Measurements from ENCODE around the gene SCAPER.

SCAPER gene, protein sequence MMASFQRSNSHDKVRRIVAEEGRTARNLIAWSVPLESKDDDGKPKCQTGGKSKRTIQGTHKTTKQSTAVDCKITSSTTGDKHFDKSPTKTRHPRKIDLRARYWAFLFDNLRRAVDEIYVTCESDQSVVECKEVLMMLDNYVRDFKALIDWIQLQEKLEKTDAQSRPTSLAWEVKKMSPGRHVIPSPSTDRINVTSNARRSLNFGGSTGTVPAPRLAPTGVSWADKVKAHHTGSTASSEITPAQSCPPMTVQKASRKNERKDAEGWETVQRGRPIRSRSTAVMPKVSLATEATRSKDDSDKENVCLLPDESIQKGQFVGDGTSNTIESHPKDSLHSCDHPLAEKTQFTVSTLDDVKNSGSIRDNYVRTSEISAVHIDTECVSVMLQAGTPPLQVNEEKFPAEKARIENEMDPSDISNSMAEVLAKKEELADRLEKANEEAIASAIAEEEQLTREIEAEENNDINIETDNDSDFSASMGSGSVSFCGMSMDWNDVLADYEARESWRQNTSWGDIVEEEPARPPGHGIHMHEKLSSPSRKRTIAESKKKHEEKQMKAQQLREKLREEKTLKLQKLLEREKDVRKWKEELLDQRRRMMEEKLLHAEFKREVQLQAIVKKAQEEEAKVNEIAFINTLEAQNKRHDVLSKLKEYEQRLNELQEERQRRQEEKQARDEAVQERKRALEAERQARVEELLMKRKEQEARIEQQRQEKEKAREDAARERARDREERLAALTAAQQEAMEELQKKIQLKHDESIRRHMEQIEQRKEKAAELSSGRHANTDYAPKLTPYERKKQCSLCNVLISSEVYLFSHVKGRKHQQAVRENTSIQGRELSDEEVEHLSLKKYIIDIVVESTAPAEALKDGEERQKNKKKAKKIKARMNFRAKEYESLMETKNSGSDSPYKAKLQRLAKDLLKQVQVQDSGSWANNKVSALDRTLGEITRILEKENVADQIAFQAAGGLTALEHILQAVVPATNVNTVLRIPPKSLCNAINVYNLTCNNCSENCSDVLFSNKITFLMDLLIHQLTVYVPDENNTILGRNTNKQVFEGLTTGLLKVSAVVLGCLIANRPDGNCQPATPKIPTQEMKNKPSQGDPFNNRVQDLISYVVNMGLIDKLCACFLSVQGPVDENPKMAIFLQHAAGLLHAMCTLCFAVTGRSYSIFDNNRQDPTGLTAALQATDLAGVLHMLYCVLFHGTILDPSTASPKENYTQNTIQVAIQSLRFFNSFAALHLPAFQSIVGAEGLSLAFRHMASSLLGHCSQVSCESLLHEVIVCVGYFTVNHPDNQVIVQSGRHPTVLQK (N-terminal part only)

DNA sequence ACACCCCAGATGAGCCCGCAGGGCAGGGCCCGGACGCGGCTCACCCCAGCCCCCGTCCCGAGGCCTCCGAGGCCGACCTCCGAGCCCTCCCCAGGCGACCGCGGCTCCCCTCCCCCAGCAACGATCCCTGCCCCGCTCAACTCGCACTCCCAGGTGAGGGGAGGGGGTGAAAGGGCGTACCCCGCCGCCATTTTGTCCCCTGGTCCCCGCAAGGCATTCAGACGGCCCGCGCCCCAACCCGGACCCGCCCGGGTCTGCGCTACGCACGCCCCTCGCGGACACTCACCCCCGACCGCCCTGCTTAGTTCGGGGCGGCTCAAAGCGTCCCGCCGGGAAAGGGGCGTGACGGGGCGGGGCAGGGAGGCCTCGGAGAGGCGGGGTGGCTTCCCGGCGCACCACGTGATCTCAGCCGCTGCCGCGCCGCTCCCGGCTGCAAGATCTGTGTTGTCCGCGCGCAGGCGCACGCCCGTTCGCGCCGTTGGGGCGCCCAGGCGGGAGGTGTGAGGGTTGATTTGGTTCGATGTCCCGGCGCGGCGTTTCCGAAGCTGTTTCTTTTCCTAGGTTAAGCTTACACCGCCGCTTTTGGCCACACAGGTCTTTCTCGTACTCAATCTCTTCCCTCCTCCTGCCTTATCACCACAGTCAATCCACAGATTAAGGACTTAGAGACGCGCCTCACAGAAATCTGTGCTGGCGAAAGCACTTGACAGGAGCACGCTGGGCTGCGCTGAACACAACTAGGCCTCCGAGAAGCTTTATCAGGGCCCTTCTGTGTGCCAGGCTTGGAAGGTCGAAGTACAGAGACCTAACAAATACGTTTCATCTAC, at the start of gene SCAPER:
TSS of gene SCAPER (minus strand) at position 328 of the 827 bp plus-strand sequence. CDS start 21,523 bp downstream, outside the sequence.
- peak; percentile 89 for DNase-seq (ENCODE audit: low spot score)

DNA sequence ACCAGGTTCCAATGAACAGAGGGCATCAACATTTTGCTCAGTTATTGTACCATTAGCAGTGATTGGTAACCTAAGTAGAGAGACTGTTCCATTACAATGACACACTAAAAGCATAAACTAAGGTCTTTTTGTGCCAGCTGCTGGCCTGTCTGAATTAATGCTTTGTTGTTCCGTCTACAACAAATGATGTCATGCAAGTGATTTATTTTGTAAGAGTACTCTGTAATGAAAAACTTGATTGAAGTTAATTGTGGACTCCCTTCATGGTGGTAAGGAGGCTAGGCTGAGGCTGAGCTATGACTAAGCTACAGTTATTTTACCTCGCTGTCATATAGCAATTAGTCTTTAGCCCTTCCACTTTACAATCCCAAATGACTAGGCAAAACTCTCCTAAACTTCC, 49.6 kb upstream of the SCAPER start:
- peak; percentile 4 for DNase-seq (ENCODE audit: low spot score)

GRCh38 chr15:76953913-76954312, 48.8 kb upstream of the SCAPER start:
- DNase-seq (ENCODE audit: low spot score), result no peak

- peak; percentile 4 for DNase-seq (ENCODE audit: low spot score)
Measured at GRCh38 chr15:76951220-76951619, 46.1 kb upstream of the SCAPER start.

DNA sequence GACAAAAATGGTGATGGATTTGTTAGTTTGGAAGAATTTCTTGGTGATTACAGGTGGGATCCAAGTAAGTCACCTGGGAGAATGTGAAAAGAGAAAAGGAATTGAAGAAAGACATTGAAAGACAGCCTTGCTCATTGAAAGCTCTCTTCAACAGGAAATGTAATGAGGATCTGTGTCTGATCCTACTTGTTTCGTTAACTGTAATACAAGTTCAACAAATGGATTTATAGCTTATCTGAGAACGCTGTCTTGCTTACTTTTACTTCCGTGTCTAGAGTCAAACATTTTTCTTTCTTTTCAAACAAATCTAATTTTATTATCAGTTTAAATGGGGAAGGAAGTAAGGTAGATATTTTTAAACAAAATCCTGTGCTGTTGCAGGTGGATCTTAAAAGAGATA, 42.3 kb upstream of the SCAPER start:
- no peak for DNase-seq (ENCODE audit: low spot score)

GRCh38 chr15:76945494-76946093, 40.5 kb upstream of the SCAPER start:
- no peak for DNase-seq (ENCODE audit: low spot score)

DNA sequence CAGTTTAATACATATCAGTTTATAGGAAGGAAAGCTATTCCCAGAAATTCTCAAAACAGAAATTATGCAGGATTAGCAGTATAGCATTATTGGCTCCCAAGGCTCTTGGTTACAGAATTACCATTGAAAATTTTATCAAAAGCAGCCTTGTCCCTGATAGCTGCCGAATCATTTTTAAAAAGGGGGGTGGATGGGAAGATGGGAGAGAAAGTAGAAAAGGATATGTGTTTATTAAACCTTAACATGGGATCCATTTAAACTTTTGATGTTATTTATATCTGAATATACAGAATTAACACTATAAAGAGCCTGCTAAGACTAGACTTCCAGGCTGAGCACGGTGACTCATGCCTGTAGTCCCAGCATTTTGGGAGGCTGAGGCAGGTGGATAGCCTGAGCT, 37.2 kb upstream of the SCAPER start:
- no peak for DNase-seq (ENCODE audit: low spot score)

- DNase-seq (ENCODE audit: low spot score), result no peak
Measured at GRCh38 chr15:76941636-76942035, 36.5 kb upstream of the SCAPER start.

DNA sequence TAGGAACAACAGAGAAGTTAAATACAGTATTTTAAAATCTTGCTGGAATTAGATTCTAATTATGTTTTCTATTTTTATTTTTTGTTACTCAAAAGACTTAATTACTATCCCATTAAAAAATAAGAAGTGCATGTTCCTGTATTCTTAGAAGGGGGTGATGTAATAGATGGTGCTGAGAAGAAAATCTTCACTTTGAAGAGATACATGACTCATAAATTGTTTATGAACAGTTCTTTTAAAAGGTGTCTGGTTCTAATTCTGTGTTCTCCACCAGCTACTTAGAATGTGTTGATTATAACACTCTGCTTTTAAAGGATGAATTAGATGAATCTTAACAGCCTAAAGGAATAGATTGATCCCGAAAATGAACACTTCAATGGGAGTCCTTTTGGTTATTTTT, 34.6 kb upstream of the SCAPER start:
- DNase-seq (ENCODE audit: low spot score), result no peak

DNA sequence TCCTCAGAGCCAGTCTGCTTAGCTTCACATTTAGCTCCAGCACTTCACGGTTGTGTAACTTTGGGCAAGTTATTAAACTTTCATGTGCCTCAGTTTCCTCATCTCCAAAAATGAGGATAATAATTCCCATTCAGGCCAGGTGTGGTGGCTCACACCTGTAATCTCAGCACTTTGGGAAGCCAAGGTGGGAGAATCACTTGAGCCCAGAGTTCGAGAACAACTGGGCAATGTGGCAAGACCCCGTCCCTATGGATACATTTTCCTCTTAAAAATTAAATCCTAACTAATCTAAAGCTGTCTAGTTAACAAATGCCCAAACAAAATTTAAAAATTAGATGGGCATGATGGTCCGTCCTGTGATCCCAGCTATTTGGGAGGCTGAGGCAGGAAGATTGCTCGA, 33.6 kb upstream of the SCAPER start:
- no peak for DNase-seq (ENCODE audit: low spot score)

DNA sequence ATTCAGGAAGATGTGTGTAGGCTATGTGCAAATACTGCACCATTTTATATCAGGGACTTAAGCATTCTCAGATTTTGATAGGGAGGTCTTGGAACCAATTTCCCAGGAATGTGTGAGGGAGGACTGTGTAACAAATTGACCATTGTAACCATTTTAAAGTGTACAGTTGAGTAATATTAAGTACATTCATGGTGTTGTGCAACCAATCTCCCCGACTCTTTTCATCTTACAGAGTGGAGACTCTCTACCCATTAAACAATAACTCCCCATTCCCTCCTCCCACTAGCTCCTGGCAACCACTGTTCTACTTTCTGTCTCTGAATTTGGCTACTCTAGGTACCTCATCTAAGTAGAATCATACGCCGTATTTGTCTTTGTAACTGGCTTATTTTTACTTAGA, 31.5 kb upstream of the SCAPER start:
- DNase-seq (ENCODE audit: low spot score), result peak; percentile 39

DNA sequence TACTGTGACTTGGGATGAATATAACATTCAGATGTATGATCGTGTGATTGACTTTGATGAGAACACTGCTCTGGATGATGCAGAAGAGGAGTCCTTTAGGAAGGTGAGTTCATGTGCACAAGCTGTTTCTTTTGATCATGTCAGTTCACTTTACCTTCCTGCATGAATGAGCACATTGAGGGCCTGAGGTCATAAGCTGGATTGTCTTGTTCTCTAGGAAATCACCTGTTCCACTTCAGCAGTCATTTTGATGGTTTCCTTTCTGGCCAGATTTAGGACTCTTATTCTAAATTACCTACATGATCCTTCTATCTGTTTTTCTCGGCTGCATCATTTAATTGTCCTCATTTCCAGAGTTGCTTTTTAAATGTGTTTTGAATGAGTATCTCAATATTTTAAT, 30.5 kb upstream of the SCAPER start:
- DNase-seq (ENCODE audit: low spot score), result peak; percentile 86

DNA sequence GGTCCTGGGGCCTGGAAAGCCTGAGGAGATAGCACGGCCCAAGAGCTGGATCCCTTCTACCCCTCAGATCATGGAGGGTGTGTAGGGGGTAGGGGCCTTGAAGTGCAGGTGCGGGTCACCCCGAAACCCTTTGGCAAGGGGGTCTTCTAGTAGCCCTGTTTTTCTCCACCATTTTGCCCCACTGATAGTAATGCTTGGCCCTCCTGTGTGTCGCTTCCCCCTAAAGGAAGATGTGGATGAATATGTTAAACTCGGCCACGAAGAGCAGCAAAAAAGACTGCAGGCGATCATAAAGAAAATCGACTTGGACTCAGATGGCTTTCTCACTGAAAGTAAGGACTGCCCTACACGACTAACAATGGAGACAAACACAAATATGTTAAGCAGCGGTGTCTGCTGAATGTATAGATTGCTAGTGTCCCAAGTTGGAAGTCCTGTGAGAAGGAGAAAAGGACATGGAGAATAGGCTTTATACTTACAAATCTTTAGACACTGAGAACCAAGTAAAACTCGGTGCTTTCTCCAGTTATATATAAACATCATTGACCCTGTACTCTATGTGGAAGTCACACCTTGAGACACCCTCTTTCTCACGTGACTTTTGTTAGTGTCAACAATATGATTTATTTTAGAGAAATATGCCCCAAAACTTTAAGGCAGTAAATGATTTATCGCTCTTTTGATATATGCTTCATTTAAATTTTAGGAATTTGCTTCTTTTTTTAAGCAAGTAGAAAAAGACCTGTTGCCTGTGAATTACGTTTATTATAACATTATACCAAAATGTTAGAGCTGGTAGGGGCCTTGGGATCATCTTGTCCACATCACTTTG, 27.2 kb upstream of the SCAPER start:
- peak; percentile 6 for DNase-seq (ENCODE audit: low spot score)

DNA sequence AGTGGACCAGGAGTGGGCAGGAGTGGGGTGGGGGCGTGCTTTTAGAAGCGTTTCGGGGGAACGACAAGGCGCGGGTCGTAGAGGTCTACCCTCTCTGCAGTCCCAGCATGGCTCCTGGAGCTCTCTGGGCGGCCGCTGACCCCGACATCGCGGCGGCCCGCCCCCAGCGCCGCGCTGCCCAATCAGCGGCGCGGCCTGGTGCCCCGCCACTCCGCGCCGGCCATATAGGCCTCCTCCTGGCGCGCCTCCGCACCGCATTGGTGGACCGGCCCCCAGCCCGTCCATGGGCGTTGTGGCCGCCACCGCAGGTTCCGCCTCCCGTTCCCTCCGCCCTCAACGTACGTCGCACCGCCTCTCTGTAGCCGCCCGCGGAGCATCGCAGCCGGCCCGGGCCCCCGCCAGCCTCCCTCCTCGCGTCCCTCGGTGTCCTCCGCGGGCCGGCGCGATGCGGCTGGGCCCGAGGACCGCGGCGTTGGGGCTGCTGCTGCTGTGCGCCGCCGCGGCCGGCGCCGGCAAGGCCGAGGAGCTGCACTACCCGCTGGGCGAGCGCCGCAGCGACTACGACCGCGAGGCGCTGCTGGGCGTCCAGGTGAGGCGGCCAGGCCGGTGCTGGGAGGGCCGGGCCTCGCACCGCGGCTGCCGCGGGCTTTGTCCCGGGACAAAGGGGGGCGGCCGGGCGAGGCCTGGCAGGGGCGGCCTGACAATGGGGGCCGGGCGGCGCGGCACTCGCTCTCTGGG, 26.4 kb upstream of the SCAPER start, which contains the start of gene RCN2:
TSS of gene RCN2 (plus strand) at position 353 of the 738 bp plus-strand sequence. CDS start at position 446, 93 bp downstream.
- DNase-seq (ENCODE audit: low spot score), result peak; percentile 96

DNA sequence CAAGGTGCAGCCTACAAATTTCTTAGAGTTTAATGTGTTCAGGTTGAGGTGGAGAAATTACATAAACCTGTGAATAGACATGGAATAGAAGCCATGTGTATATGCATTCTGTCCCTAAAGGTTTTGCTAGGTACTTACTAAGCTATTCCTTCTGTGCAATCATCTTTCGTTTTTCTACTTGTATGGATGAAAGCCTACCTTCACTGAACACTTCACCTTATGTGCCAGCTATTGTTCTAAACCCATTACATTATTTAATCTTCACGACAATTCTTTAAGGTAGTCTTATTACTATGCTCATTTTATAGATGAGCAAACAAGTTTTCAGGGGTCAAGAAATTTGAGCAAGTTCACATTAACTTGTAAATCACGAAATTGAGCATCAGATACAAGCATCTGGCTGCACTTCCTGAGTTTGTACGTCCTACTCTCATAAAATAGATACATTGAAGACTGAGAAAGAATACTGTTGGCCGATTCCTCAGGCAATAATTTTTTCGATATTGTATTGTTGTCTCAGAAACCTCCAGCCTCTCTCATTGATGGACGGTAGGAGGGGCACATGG, 25.8 kb upstream of the SCAPER start:
- no peak for DNase-seq (ENCODE audit: low spot score)

DNA sequence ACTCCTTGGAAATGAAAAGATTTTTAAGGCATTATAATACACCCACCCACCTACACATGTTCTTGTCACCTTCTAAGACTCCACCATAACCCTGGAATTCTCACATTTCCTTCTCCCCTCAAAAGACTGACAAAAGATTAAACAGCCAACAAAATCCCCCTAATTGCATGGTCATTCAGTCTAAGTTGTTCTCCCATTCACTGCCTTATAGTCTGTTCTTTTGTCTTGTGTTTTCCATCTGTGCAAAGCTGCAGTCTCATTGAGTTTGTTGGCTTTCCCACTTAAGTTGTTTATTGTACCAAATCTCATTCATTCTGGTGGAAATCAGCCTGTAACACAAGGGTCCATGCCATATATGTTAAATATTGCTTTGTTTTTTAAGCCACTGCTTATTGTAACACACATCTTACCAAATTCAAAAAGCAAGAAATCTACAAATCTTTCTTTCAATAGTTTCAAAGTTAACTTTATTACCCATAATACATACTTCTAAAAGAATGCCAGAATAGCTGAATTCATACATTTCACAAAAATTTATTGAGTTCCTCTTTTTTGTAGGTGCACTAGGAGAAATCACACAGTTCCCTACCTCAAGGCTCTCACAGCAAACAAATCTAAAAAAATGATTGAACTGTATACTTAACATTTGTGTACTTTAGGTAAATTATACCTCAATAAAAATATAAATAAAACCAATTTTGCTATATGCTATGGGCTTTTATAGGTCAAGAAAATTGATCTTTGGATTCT, 24.0 kb upstream of the SCAPER start:
- DNase-seq (ENCODE audit: low spot score), result no peak

GRCh38 chr15:76928201-76928600, 23.1 kb upstream of the SCAPER start:
- no peak for DNase-seq (ENCODE audit: low spot score)

- no peak for DNase-seq (ENCODE audit: low spot score)
Measured at GRCh38 chr15:76916369-76916768, 11.2 kb upstream of the SCAPER start.

All from kidney tubule cell (primary cell).